HG03558 (cell line): ENCODE results near the gene CHST1.

Experiments
- ATAC-seq: cut with Tn5 transposase; IDR thresholded peaks from one replicate; pipeline ENCODE4 v1.9.1; 2021; ENCODE audit warnings: moderate number of reproducible peaks; ENCODE audit not compliant: unreplicated experiment; ENCODE audit errors: extremely low read depth

CHST1 gene

GRCh38 chr11:45610627-45611026, 54.8 kb downstream of the CHST1 start:
- no peak for ATAC-seq

GRCh38 chr11:45609902-45610301, 55.5 kb downstream of the CHST1 start:
- ATAC-seq: no peak

- no peak for ATAC-seq
Observed at GRCh38 chr11:45609337-45609736, 56.1 kb downstream of the CHST1 start.

- no peak for ATAC-seq
Observed at GRCh38 chr11:45607995-45608394, 57.4 kb downstream of the CHST1 start.

GRCh38 chr11:45606514-45607281, 58.7 kb downstream of the CHST1 start:
- no peak for ATAC-seq

GRCh38 chr11:45605051-45605450, 60.4 kb downstream of the CHST1 start:
- no peak for ATAC-seq

GRCh38 chr11:45603946-45604682, 61.3 kb downstream of the CHST1 start:
- no peak for ATAC-seq

- ATAC-seq: no peak
Observed at GRCh38 chr11:45599161-45599943, 66.1 kb downstream of the CHST1 start.
